ENCODE measurements around the gene THUMPD1.

The THUMPD1 gene

GRCh38 chr16:20689668-20690067 is 52.0 kb downstream of the THUMPD1 start:
- FAIRE-seq, result no peak

GRCh38 chr16:20683812-20684211 is 57.8 kb downstream of the THUMPD1 start:
- FAIRE-seq, result no peak
